ENCODE data around the gene CPB2.
A peak's percentile ranks its signal among the peaks of the same experiment; 100 is the strongest.

CPB2 gene

DNA sequence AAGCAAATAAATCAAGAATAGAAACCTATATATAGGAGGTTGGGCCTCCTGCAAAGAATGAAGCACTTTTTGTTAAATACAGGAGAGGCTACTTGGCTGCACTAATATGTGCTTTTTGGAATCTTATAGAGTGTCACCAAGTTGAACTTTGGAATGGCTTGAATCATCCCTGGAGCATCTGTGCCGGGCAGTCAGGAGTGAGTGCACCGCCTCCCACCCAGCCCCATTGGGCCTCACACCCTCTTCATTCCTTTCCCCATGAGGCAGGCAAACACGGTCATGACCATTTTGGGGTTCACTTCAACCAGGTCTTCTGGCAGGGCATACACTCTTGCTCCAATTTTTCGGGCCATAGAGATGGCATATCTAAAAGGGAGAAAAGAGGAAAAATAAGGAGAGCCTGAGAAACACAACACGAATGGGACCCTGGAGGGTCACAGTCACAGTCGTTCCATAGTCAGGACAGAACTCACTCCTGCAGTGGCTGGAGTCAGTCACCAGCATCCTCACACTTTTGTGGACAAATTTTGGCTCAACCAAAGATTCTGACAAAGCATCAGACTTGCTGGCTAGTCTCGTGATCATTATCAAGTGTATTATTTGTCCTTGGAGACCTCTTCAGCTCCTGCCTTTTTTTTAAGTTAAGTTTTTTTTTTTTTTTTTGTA lies 22.7 kb upstream of the CPB2 start:
- no peak for DNase-seq (ENCODE audit: low spot score)

DNA sequence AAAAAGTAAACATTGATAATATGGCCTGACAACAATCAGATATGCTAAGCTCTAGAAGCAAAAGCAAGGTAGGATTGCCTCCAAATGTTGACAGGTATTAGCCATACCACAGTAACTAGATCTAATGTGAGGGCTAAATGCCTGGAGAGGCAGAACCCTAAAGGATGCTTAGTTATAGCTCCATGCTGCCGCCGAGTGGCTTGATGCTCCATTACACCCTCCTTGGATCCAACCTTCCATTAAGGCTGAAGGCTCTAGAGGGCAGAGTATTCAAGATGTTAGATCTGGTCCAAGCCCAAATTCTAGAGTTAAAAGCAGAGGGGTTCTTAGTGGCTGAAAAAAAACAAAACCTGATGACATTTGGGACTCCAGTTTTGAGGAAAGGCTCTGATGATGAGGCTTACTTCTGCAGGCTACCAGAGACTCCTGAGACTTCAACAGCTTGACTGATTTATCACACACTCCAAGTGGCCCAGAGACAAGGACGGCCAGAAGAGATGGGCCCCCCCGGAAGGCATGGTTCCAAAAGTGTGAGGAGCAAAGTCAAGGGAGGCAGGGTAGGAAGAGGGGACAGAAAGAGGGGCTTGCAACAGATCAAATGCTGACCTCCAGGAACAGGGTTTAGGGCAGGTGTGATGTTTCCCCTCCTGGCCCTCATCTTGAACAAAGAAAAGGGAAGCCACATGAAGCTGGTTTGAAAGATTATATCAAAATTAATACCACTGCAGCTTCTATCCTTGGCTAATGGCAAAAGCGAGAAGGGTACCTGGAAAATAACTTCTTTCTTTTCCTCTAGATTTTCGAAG lies 21.9 kb upstream of the CPB2 start:
- peak; percentile 70 for DNase-seq (ENCODE audit: low spot score)

DNA sequence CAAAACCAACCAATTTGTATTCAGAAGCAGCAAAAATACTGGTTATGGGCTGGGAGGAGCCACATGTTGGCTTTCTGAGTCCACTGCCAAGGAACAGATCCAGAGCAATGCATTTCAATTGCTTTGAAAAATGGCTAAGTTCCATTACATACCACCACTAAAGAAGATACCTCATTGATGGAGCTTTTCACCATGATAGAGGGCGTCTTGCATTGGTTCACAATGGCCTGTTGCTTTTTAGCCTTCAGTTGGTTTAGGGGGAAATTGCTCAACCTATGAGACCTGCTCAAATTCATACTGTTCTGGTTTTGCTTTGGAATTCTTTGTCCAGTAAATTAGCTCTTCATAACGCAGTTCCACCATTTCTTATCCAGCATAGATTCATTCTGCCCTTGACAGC lies 21.2 kb upstream of the CPB2 start:
- no peak for DNase-seq (ENCODE audit: low spot score)

DNA sequence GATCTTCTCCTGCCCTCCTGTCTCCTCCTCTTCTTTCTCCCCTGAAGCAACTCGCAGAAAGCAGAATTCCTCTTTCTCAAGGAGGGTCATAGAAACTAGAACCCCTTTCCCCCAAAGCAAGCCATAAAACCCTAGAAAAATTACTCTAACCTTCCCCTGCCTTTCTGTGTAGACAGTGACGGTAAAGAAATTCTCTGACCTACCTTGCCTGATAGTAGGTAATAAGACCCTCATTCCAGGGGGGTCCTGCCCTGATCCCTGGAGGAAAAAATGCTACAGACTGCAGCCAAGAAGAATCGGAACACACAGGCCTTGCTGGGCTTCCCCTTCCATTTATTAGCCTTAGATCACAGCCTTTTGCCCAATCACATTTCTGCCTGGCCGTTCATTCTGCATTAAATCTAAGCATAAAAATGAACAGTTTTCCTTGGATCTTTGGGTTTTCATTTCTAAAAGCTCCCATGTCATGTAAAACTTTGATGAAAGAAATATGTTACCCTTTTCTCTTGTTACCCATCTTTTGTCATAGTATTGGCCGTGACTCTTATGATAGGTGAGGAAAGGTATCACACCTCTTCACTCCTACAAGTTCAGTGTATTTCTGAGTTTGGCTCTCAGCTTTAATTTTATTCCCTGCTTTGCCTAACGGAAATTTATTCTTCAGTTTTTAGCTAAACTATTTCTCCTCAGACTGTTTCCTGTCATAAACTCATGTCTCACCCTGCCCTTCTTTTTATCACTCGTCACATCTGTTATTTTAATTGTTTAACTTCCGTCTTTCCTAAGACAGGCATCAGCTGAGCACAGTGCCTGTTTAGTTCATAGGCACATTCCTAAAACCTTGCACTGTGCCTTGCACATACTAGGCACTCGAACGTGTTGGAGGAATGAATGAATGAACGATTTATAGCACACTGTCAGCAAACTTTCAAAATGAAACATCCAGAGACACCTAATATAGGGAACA lies 20.4 kb upstream of the CPB2 start:
- no peak for DNase-seq (ENCODE audit: low spot score)

DNA sequence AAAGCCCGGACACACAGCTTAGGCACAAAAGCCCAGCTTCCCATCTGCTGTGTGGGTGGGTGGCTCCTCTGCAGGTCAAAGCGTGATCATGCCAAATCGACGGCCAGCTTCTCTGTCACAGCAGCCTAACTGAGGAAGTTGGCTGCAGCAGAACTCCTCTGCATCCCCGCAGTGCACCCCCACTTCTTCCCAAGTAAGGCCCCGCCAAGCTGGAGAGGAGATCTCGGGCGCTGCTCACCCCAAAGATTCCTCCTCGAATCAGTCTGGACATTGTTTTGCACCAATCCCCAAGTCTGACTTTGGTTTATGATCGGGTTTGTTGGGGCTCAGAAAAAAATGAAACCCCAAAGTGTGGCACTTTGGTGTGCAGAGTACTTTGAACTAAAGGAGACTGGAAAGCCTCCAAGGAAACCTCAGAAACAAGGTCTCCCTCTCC lies 19.7 kb upstream of the CPB2 start:
- no peak for DNase-seq (ENCODE audit: low spot score)

DNA sequence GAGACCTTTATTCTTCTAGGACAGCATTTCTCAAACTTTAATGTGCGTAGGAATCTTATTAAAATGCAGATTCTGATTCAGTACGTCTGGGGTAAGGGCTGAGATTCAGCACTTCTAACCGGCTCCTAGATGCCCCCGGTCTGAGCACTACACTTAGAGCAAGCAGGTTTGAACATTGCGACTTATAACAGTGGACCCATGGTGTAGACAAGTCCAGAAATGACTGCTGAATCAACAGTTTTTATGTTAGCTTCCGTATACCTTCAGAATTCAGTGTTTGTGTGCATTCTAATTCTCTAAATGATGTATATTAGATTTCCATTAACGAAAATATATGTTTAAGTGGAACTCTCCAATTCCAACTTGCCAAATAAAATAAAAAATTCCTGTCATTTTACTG lies 17.5 kb upstream of the CPB2 start:
- no peak for DNase-seq (ENCODE audit: low spot score)

DNA sequence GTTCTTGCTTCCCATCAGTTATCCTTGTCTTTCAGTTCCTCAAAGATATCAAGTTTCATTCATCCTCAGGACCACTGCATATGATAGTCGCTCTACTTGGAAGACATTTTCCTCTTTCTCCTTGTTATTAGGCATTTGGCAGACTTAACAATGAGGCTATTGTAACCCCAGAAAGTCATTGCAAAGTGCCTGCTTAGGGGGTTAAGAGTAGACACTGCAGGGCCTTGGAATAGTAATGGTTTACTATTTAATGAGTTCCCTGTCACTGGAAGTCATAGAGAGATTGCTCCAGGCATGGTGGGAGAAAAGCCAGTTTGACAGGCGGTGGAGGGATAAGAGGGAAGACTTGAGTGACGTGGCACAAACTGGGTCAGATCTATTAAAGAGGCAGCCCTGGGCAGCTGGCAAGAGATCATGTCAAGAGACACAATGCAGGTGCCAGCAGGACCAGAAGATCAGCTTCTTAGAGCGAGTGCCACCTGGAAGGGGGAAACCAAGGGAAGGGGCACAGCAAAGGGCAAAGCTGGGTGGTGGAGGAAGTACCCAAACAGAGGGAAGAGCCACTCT lies 16.8 kb upstream of the CPB2 start:
- no peak for DNase-seq (ENCODE audit: low spot score)

DNA sequence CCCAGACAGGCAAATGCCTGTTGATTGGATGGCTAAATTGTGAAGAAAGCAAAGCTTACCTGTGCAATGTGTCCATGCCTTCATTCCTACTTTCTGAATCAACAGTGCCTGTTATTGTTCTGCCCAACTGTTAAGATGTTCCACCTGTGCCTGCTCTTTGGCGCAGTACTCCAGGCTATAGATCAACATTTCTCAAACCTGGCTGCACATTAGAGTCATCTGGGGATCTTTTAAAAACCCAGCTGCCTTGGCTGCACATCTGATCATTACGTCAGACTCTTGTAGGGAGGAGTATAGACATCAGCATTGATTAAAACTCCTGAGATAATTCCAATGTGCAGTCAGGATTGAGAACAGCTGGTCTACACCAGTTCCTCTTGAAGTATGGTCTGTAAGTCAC lies 16.2 kb upstream of the CPB2 start:
- no peak for DNase-seq (ENCODE audit: low spot score)

- no peak for DNase-seq (ENCODE audit: low spot score)
Observed at GRCh38 chr13:46119883-46120614, 15.2 kb upstream of the CPB2 start.

DNA sequence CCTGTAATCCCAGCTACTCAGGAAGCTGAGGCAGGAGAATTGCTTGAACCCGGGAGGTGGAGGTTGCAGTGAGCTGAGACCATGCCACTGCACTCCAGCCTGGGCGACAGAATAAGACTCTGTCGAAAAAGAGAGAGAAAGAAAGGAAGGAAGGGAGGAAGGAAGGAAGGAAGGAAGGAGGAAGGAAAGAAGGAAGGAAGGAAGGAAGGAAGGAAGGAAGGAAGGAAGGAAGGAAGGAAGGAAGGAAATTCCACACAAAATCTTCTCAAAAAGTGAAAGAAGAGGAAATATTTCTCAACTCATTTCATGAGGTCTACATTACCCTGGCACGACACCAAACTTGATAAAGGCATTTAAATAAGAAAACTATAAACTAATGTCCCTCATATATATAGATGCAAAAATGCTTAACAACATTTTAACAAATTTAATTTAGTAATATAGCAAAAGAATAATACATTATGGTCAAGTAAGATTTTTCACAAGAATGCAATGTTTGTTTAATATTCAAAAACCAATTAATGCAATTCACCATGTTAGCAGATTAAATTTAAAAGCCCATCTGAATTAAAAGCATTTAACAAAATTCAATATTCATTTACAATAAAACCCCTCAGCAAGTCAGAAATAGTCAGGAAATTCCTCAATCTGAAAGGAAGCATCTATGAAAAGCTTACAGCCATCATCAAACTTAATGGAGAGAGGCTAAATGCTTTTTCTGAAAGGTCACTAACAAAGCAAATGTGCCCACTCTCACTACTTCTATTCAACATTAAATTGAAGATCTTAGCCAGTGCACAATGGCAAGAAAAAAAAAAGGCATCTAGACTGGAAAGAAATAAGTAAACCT lies 12.0 kb upstream of the CPB2 start:
- DNase-seq (ENCODE audit: low spot score): no peak

GRCh38 chr13:46114613-46115012 lies 9.8 kb upstream of the CPB2 start:
- no peak for DNase-seq (ENCODE audit: low spot score)

DNA sequence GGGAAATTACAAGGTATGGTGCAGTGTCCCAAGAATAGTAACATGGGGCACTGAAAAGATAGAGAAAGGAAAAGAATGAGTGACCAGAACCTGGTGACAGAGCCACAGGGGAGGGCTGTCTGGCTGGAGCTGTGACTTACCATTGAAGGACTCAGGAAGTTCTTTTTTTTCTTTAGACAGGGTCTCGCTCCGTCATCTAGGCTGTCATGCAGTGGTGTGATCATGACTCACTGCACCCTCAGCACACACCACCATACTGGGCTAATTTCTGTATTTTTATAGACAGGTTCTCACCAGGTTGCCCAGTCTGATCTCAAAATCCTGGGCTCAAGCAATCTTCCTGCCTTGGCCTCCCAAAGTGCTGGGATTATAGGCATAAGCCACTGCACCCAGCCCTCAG lies 8.8 kb upstream of the CPB2 start:
- no peak for DNase-seq (ENCODE audit: low spot score)

DNA sequence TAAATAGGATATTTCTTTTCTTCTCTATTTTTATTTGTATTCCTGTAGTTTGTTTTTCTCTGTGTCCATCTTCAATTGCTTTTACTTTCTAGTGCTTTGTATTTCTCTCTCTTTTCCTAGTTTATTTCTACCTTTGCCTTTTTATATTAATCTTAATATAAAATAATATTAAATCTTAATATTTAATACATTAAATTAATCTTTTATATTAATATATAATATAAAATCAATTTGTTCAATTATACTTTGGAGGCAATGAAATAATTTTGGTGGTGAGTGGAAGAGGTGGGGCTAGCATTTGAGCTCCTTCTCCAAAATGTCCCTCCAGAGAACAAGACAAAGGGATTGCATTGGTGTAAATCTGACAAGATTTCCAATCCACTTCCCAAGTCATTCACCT lies 6.3 kb upstream of the CPB2 start:
- no peak for DNase-seq (ENCODE audit: low spot score)

DNA sequence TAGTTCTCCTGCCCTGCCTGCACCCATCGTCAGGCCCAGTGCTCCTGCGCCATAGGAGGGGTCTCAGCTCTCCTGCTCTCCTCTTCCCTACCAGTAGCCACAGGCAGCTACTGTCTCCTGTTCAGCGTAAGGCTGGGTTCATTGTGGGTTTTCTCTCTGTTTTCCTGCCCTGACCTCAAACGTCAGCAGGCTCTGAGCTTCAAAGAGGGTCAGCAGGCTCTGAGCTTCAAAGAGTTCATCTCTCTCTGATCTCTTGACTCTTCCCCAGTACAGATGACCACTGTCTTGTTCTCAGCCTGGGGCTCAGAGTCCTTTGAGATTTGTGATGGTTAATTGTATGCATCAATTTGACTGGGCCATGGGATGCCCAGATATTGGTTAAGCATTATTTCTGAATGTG lies 4.6 kb upstream of the CPB2 start:
- DNase-seq (ENCODE audit: low spot score): no peak

- DNase-seq (ENCODE audit: low spot score): no peak
Observed at GRCh38 chr13:46106839-46107371, 2.1 kb upstream of the CPB2 start.

DNA sequence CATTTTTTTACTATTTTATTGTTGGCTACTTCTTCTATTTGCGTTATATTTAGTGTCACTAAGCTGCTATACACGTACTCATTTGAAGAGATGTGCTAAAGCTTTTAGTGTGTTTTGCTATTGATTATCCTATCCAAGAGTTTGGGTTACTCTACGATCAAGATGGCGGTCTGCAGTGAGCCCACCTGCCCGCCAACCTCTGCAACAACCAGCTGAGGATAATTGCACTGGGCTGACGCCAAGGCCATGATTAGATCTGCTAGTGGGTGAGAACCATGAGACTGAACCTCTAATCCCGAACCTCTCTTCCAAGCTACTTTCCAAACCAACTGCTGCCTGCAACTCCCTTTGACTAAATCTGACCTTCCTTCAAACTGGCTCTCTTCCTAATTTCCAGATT lies 1.8 kb downstream of the CPB2 start:
- DNase-seq (ENCODE audit: low spot score): no peak

DNA sequence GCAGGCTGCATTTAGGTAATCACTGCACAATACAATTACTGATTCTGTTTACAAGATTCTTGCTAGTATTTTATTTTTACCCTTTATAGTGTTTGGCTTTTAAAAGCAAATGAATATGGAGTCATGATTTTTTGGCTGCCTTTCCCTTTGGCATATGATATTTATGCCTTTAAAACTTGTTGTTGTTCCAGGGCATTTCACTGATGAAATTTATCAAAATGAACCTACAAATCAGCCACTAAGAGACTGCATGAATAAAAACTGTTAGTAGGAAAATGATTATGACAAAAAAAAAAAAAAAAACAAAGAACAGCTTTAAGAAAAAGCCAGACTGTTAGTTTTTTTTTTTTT lies 2.6 kb downstream of the CPB2 start:
- no peak for DNase-seq (ENCODE audit: low spot score)

GRCh38 chr13:46101484-46102254 lies 3.2 kb downstream of the CPB2 start:
- no peak for DNase-seq (ENCODE audit: low spot score)

DNA sequence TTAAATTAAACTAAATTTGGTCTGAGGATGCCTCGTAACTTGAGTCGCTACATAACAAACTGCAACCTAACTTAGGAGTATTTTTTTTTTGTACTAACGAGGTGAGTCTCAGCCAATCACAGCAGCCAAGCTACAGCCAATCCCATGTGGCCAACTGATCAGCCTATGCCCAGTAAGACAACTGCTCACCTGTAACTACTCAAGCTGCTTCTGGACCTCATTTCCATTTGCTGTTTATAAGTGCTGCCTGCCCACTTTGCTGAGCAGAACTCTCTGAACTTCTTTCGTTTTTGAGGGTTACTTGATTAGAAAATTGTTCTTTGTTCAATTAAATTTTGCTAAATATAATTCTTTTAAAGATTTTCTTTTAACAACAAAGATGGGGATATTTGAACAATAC lies 3.8 kb downstream of the CPB2 start:
- DNase-seq (ENCODE audit: low spot score): no peak
